K562 (cell line): ENCODE measurements around the gene KIAA0513. TPM values are rescaled to one million over a fixed set of nuclear protein-coding genes. Genes with fewer than 3 reads are reported as not detected.
A peak's percentile ranks its signal among the peaks of the same experiment; 100 is the strongest.

Experiments
- ATAC-seq: fragments of 200-7000 bp; cut with Tn5 transposase; 3 replicates; pipeline ENCODE4 v1.9.1; 2020; ENCODE audit warnings: moderate library complexity
- BruUV-seq: library from RNA; stranded (reverse); fragments of 400-500 nt; replicated peaks from 2 replicates; lab custom pipeline; 2021; lab: Mats Ljungman, UMichigan
- CTCF ChIA-PET: fragments of 300-600 bp; formaldehyde crosslinking; extraction: SDS; loops from one replicate; lab custom pipeline; 2021; ENCODE audit warnings: low intra/inter-chr PET ratio; lab: Yijun Ruan, JAX
- POLR2A ChIA-PET: fragments of 300-600, 350-650 bp; sonication (Branson Sonifier 250); formaldehyde crosslinking; extraction: SDS; loops from one replicate; lab custom pipeline; 2021; ENCODE audit warnings: antibody characterized with exemption, inconsistent platforms; lab: Yijun Ruan, JAX
- DNase-seq, 4 experiments: peaks; one replicate each; pipeline versions ENCODE4 v3.0.0 to v3.0.0-alpha.2; 2011 to 2018; ENCODE audit warnings: low spot score in 3 of 4, mixed read lengths in 3 of 4; ENCODE audit errors: extremely low read depth in 1 of 4
- FAIRE-seq: peaks from 2 replicates; lab custom pipeline; 2011; peaks lifted over from hg19 to GRCh38; lab: Jason Lieb, UNC
- H2AFZ ChIP-seq: 2 replicates; pipeline ENCODE4 v1.6.0; 2011; ENCODE audit warnings: low read depth, low read length, control low read depth, inconsistent platforms
- H3K27ac ChIP-seq: fragments of 200-600 bp; 3 replicates; pipeline ENCODE4 v1.8.0; 2011; ENCODE audit warnings: low read depth, mild to moderate bottlenecking, control low read depth, inconsistent platforms, low read length, moderate library complexity, mixed read lengths; ENCODE audit errors: extremely low read depth
- H3K27me3 ChIP-seq, 2 experiments: fragments of 300-600 bp in 1 of 2; 2 replicates in 1 of 2; 3 replicates in 1 of 2; pipeline versions ENCODE4 v1.6.0 to v1.8.0; 2011; ENCODE audit warnings: inconsistent platforms in 2 of 2, low read length in 2 of 2, mild to moderate bottlenecking in 1 of 2, mixed read lengths in 1 of 2, moderate library complexity in 1 of 2; ENCODE audit not compliant: control insufficient read depth in 2 of 2, insufficient read depth in 2 of 2
- H3K36me3 ChIP-seq: fragments of 300-600 bp; 3 replicates; pipeline ENCODE4 v1.8.0; 2011; ENCODE audit warnings: mild to moderate bottlenecking, low read length, inconsistent platforms; ENCODE audit not compliant: control insufficient read depth, insufficient read depth
- H3K4me1 ChIP-seq, 2 experiments: fragments of 200-600 bp in 1 of 2; replicated peaks in 1 of 2; 2 replicates in 1 of 2; 3 replicates in 1 of 2; pipeline versions ENCODE4 v1.5.1 to v1.8.0; 2011; ENCODE audit warnings: inconsistent platforms in 2 of 2, low read length in 2 of 2, mild to moderate bottlenecking in 1 of 2, mixed read lengths in 1 of 2, moderate library complexity in 1 of 2; ENCODE audit not compliant: control insufficient read depth in 2 of 2, insufficient read depth in 2 of 2
- H3K4me2 ChIP-seq: 2 replicates; pipeline ENCODE4 v1.6.1; 2011; ENCODE audit warnings: low read length, control low read depth, inconsistent platforms, mixed read lengths; ENCODE audit not compliant: insufficient read depth
- H3K4me3 ChIP-seq: fragments of 200-600 bp; sonication (generic), shearing (Covaris generic); 2 replicates; pipeline ENCODE4 v1.5.1; 2016; ENCODE audit warnings: control low read depth, inconsistent platforms
- H3K79me2 ChIP-seq: fragments of 200-600 bp; 3 replicates; pipeline ENCODE4 v1.8.0; 2011; ENCODE audit warnings: low read length, inconsistent platforms; ENCODE audit not compliant: control insufficient read depth, insufficient read depth
- H3K9ac ChIP-seq, 2 experiments: 2 replicates each; pipeline versions ENCODE4 v1.6.0 to v1.6.1; 2011; ENCODE audit warnings: low read depth in 2 of 2, low read length in 2 of 2, control low read depth in 1 of 2, inconsistent platforms in 1 of 2, mild to moderate bottlenecking in 1 of 2, mixed read lengths in 1 of 2; ENCODE audit not compliant: insufficient read depth in 1 of 2
- H3K9me1 ChIP-seq: one replicate; pipeline ENCODE4 v1.6.0; 2011; ENCODE audit warnings: inconsistent platforms, mild to moderate bottlenecking, low read length, moderate library complexity; ENCODE audit not compliant: control insufficient read depth, insufficient read depth
- H3K9me3 ChIP-seq: replicated peaks from 2 replicates; pipeline ENCODE4 v1.5.1; 2011; ENCODE audit warnings: low read depth, low read length, inconsistent platforms; ENCODE audit not compliant: control insufficient read depth, insufficient read depth
- H4K20me1 ChIP-seq: replicated peaks from 2 replicates; pipeline ENCODE4 v1.6.1; 2011; ENCODE audit warnings: low read length, inconsistent platforms, mixed read lengths; ENCODE audit not compliant: control insufficient read depth, insufficient read depth
- C11orf30 ChIP-seq: fragments of 450-650 bp; IDR thresholded peaks from 2 replicates; pipeline ENCODE4 v1.6.1; 2016; ENCODE audit warnings: low read depth, mild to moderate bottlenecking
- GATA2 ChIP-seq: sonication (generic); formaldehyde crosslinking; IDR thresholded peaks from 2 replicates; pipeline ENCODE4 v1.4.0; 2020; ENCODE audit warnings: mild to moderate bottlenecking, missing genetic modification reagents
- KDM1A ChIP-seq, 2 experiments: fragments of 450-650 bp; IDR thresholded peaks; 2 replicates each; pipeline ENCODE4 v1.6.1; 2016; ENCODE audit warnings: mild to moderate bottlenecking in 2 of 2
- MAFG ChIP-seq: fragments of 450-650 bp; conservative IDR thresholded peaks from 2 replicates; pipeline ENCODE4 v1.6.1; 2016; ENCODE audit warnings: missing genetic modification characterization, missing compliant biosample characterization
- PTRF ChIP-seq: fragments of 450-650 bp; IDR thresholded peaks from 2 replicates; pipeline ENCODE4 v1.6.1; 2016; ENCODE audit warnings: mild to moderate bottlenecking, missing genetic modification characterization, missing compliant biosample characterization
- TRIM24 ChIP-seq, 2 experiments: fragments of 450-650 bp; IDR thresholded peaks; 2 replicates each; pipeline ENCODE4 v1.6.1; 2016
- TRIM28 ChIP-seq: fragments of 450-650 bp; IDR thresholded peaks from 2 replicates; pipeline ENCODE4 v1.6.1; 2017
- XRCC3 ChIP-seq: fragments of 450-650 bp; IDR thresholded peaks from 2 replicates; pipeline ENCODE4 v1.6.1; 2017; ENCODE audit warnings: mild to moderate bottlenecking, moderate library complexity
- WGBS: fragments of 100-300 bp; shearing (Covaris generic); methylation state at CpG from one replicate; pipeline ENCODE4 v1.1.6; 2016; ENCODE audit warnings: low coverage, mixed read lengths; ENCODE audit not compliant: insufficient coverage; ENCODE audit errors: missing lambda C conversion rate; 5-methylcytosine and 5-hydroxymethylcytosine counted together
- in situ Hi-C: fragments of 300-500 bp; cut with MboI; formaldehyde crosslinking; loops from 4 replicates; pipeline ENCODE4 v1.15.0; 2018; ENCODE audit warnings: inconsistent platforms, mixed read lengths
- intact Hi-C: fragments of 100-400 bp; cut with micrococcal nuclease; formaldehyde crosslinking; loops from 2 replicates; pipeline ENCODE4 v1.14.2; 2022
- polyA plus RNA-seq, 8 experiments: library from polyadenylated mRNA; depleted of rRNA in 4 of 8; stranded (reverse) in 5 of 8; unstranded in 3 of 8; fragments of >200 nt; fragmentation: Nextera tagmentation in 2 of 8; fragmentation: Illumina TruSeq in 1 of 8; extraction: Ambion mirVana in 2 of 8; extraction: Trizol in 1 of 8; gene quantifications; 2 replicates each; pipeline versions ENCODE4 v1.2.1 to v1.2.3, GENCODE V29; 2011 to 2014; ENCODE audit warnings: inconsistent platforms in 1 of 8, missing spikeins in 1 of 8
- total RNA-seq, 7 experiments: library from RNA; depleted of rRNA in 6 of 7; stranded (reverse); fragments of >200 nt in 6 of 7; fragmentation: Illumina TruSeq in 2 of 7; extraction: Trizol in 2 of 7; gene quantifications; 2 replicates each; pipeline versions ENCODE4 v1.2.1 to v1.2.3, GENCODE V29; 2011 to 2021; ENCODE audit warnings: low replicate concordance in 1 of 7
- TF ChIP-seq, protein P1 (sequence below), 3 experiments: fragments of 200-800 bp in 1 of 3; fragments of 250-450 bp in 1 of 3; fragments of 450-650 bp in 1 of 3; sonication (Bioruptor Pico) in 1 of 3; sonication (Bioruptor generic) in 1 of 3; formaldehyde crosslinking in 1 of 3; IDR thresholded peaks; 2 replicates each; pipeline versions ENCODE4 v1.6.1 to v1.8.0; 2016 to 2022; ENCODE audit warnings: mild to moderate bottlenecking in 2 of 3, missing genetic modification characterization in 2 of 3, missing compliant biosample characterization in 1 of 3, moderate library complexity in 1 of 3

The KIAA0513 gene
- total and polyA plus RNA-seq, 9 of the 15 experiments (the other 6 are each of a cell fraction or from before 2014, with no cell fraction given) = 0.18 to 13.7 (median 10.2) TPM

DNA sequence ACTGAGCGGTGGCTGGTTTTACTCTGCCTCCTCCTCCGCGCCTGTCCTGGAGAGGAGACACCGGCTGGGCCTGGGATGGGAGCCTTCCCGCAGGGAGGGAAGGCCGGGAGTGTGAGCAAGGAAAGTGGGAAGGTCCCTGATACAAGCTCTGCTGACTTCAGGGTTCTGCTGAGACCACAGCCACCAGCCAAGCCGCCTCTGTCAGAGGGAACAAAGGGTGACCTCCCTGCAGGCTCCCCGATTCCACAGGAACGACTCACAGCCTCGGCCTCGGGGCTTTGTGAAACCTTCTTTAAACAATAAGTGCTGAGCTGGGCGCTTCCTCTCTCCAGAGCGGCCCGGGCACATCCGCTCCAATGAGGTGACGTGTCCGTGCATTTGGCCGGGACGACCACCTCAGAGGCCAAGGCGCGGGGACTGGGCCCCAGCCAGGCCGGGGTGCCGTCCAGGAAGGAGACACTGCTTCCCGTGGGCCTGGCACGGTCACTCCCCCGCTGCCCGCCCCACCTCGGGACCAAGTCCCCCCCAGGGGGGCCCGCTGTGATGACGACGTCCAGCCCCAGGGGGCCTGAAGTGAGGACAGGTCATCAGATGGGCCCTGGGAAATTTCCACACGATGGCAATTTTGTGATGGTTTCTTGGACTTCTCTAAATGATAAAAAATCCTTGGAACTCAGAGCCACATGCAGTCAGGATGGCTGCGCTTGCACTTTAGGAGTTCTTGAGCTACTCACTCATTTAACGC is 96.5 kb downstream of the KIAA0513 start:
- no peaks in the 10 kb centered on the region for H3K79me2 ChIP-seq
- peaks cover 7 to 18% of the 10 kb centered on the region in 2 experiments; a peak in 3 of 5 replicates for H3K27me3 ChIP-seq
- TF ChIP-seq GATA2 (CRISPR knock-in tag) = no peak
- TF ChIP-seq, all 486 proteins: peak for 0
- in situ Hi-C loops = loop anchor here (25.0 kb wide), 1 partner anchor 888 kb away; no protein-coding TSS in a partner anchor
- no peak for FAIRE-seq
- BruUV-seq = no TSS peak
- 58% methylated on average over 24 of the region's 34 CpGs for WGBS
- H4K20me1 ChIP-seq = no peaks in the 10 kb centered on the region; the same call in 1 of the 2 replicates
- H3K9me1 ChIP-seq = no peaks in the 10 kb centered on the region
- peaks cover 3% of the 10 kb centered on the region; the same call in 1 of the 2 replicates for H3K9me3 ChIP-seq
- H3K4me3 ChIP-seq = no peak overlapping the region
- H3K4me2 ChIP-seq = no peak overlapping the region
- peaks cover 9 to 22% of the 10 kb centered on the region in 2 experiments for H3K4me1 ChIP-seq
- CTCF ChIA-PET = no interaction called here
- DNase-seq = no peak
- POLR2A ChIA-PET = no interaction called here
- H2AFZ ChIP-seq = peak overlapping the region; percentile 25; the same call in 1 of the 2 replicates
- intact Hi-C loops = no loop called here
- no peaks in the 10 kb centered on the region for H3K36me3 ChIP-seq
- peak overlapping the region in 1 of 2 experiments; percentile 51; a peak in 1 of 4 replicates for H3K9ac ChIP-seq
- H3K27ac ChIP-seq = no peak overlapping the region
- no peak for ATAC-seq

DNA sequence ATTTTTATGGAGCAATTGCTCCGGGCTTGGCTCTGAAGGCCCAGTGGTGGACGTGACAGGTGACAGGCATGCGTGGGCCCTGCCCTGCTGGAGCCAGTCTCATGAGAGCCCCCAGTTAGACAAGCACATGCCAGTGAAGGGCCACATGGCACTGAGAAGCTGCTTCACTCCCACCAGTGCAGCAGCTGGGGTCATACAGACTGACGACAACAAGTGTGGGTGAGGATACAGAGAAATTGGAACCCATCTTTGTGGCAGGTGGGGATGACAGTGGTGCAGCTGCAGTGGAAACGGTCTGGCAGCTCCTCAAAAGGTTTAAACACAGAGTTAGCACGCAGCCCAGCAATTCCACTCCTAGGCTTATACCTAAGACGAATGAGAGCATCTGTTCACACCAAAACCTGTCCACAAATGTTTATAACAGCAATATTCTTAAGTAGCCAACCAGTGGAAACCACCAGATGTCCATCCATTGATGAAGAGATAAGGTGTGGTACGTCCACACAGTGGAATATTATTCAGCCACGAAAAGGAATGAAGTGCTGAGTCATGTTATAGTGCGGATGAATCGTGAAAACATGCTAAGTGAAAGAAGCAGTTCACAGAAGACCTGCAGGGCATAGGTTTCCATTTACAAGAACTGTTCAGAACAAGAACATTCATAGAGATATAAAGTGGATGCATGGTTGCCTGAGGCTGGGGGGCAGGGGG is 97.2 kb downstream of the KIAA0513 start:
- Histone ChIP-seq H3K27me3 (peaks cover 7 to 24% of the 10 kb centered on the region in 2 experiments; a peak in 3 of 5 replicates), H3K79me2 (no peaks in the 10 kb centered on the region), H2AFZ (no peak overlapping the region), H4K20me1 (no peaks in the 10 kb centered on the region; the same call in 1 of the 2 replicates), H3K27ac (no peak overlapping the region), H3K36me3 (no peaks in the 10 kb centered on the region), H3K4me3 (no peak overlapping the region), H3K9ac (no peak overlapping the region), H3K9me3 (peaks cover 3% of the 10 kb centered on the region; the same call in 1 of the 2 replicates), H3K9me1 (no peaks in the 10 kb centered on the region), H3K4me2 (no peak overlapping the region), H3K4me1 (peaks cover 9 to 22% of the 10 kb centered on the region in 2 experiments)
- DNase-seq (no peak), ATAC-seq (no peak), FAIRE-seq (no peak)
- ChIA-PET POLR2A (interaction anchor here (0.6 kb wide), 1 partner anchor 42 kb away, joined by 3 read pairs; no protein-coding TSS in a partner anchor), CTCF (no interaction called here)
- BruUV-seq = no TSS peak
- 48% methylated on average over 11 of the region's 11 CpGs for WGBS
- in situ Hi-C loops = loop anchor here (25.0 kb wide), 1 partner anchor 888 kb away; no protein-coding TSS in a partner anchor
- intact Hi-C loops = no loop called here
- peak; percentile 74 to 77 for TF ChIP-seq TRIM24 (IDR thresholded peaks at IDR 0.05)
- 0 out of 2 replicates have a peak, but pooled peaks have one; percentile 25 for TF ChIP-seq XRCC3
- peak; percentile 78 to 89 for TF ChIP-seq KDM1A (IDR thresholded peaks at IDR 0.05)
- TF ChIP-seq MAFG = peak; percentile 95
- TF ChIP-seq, protein P1, sequence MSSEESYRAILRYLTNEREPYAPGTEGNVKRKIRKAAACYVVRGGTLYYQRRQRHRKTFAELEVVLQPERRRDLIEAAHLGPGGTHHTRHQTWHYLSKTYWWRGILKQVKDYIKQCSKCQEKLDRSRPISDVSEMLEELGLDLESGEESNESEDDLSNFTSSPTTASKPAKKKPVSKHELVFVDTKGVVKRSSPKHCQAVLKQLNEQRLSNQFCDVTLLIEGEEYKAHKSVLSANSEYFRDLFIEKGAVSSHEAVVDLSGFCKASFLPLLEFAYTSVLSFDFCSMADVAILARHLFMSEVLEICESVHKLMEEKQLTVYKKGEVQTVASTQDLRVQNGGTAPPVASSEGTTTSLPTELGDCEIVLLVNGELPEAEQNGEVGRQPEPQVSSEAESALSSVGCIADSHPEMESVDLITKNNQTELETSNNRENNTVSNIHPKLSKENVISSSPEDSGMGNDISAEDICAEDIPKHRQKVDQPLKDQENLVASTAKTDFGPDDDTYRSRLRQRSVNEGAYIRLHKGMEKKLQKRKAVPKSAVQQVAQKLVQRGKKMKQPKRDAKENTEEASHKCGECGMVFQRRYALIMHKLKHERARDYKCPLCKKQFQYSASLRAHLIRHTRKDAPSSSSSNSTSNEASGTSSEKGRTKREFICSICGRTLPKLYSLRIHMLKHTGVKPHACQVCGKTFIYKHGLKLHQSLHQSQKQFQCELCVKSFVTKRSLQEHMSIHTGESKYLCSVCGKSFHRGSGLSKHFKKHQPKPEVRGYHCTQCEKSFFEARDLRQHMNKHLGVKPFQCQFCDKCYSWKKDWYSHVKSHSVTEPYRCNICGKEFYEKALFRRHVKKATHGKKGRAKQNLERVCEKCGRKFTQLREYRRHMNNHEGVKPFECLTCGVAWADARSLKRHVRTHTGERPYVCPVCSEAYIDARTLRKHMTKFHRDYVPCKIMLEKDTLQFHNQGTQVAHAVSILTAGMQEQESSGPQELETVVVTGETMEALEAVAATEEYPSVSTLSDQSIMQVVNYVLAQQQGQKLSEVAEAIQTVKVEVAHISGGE (CRISPR knock-in tag; IDR thresholded peaks at IDR 0.05) = no peak
- TF ChIP-seq PTRF (tag) = no peak
- TF ChIP-seq C11orf30 = peak; percentile 89
- peak; percentile 82 for TF ChIP-seq TRIM28
